GM23338 (cell line): ENCODE data around the gene SLC66A2. TPM values are rescaled to one million over a fixed set of nuclear protein-coding genes. Genes with fewer than 3 reads are reported as not detected.

Experiments
- ATAC-seq: fragments of 200-7000 bp; cut with Tn5 transposase; 3 replicates; pipeline ENCODE4 v1.9.1; 2020
- DNase-seq: peaks from one replicate; pipeline ENCODE4 v3.0.0-alpha.2; 2015; ENCODE audit warnings: low spot score
- H2AFZ ChIP-seq: fragments of 200-600 bp; sonication (generic); 2 replicates; pipeline ENCODE4 v1.8.0; 2016; ENCODE audit warnings: antibody characterized with exemption, mild to moderate bottlenecking, moderate library complexity
- H3F3A ChIP-seq: fragments of 200-600 bp; sonication (generic); replicated peaks from 2 replicates; pipeline ENCODE4 v1.8.0; 2017; ENCODE audit warnings: antibody characterized with exemption, mixed run types, low read depth
- H3K27ac ChIP-seq: fragments of 200-600 bp; sonication (generic); 2 replicates; pipeline ENCODE4 v1.6.1; 2016; ENCODE audit warnings: low read depth
- H3K27me3 ChIP-seq: fragments of 200-600 bp; sonication (generic); 2 replicates; pipeline ENCODE4 v1.8.0; 2016; ENCODE audit warnings: mild to moderate bottlenecking, mixed run types, moderate library complexity; ENCODE audit not compliant: insufficient read depth
- H3K36me3 ChIP-seq: fragments of 200-600 bp; sonication (generic); 2 replicates; pipeline ENCODE4 v1.8.0; 2016; ENCODE audit warnings: mild to moderate bottlenecking; ENCODE audit not compliant: insufficient read depth
- H3K4me1 ChIP-seq: fragments of 200-600 bp; sonication (generic); 2 replicates; pipeline ENCODE4 v1.8.0; 2016; ENCODE audit warnings: mild to moderate bottlenecking, moderate library complexity; ENCODE audit not compliant: insufficient read depth
- H3K4me2 ChIP-seq: fragments of 200-600 bp; sonication (generic); 2 replicates; pipeline ENCODE4 v1.7.1; 2017; ENCODE audit warnings: mixed run types
- H3K4me3 ChIP-seq: fragments of 200-600 bp; sonication (generic); 2 replicates; pipeline ENCODE4 v1.6.1; 2016; ENCODE audit warnings: mixed run types
- H3K79me2 ChIP-seq: fragments of 200-600 bp; sonication (generic); replicated peaks from 2 replicates; pipeline ENCODE4 v1.8.0; 2017; ENCODE audit warnings: mild to moderate bottlenecking; ENCODE audit not compliant: insufficient read depth
- H3K9me2 ChIP-seq: fragments of 200-600 bp; sonication (generic); 2 replicates; pipeline ENCODE4 v1.8.0; 2017; ENCODE audit not compliant: insufficient read depth
- H4K20me1 ChIP-seq: fragments of 200-600 bp; sonication (generic); replicated peaks from 2 replicates; pipeline ENCODE4 v1.8.0; 2017; ENCODE audit warnings: mild to moderate bottlenecking; ENCODE audit not compliant: insufficient read depth
- H3K27ac Mint-ChIP-seq: 2 replicates; pipeline ENCODE4 v1.8.0; 2020; ENCODE audit warnings: inconsistent platforms, mild to moderate bottlenecking, moderate library complexity, mixed read lengths
- H3K27me3 Mint-ChIP-seq: 3 replicates; pipeline ENCODE4 v1.8.0; 2022; ENCODE audit warnings: low read depth, mild to moderate bottlenecking, moderate library complexity, mixed read lengths, inconsistent platforms; ENCODE audit not compliant: insufficient read depth, poor library complexity
- H3K36me3 Mint-ChIP-seq: 3 replicates; pipeline ENCODE4 v1.8.0; 2021; ENCODE audit warnings: low read depth, mild to moderate bottlenecking, inconsistent platforms, moderate library complexity, mixed read lengths
- H3K4me1 Mint-ChIP-seq: 3 replicates; pipeline ENCODE4 v1.8.0; 2020; ENCODE audit warnings: mild to moderate bottlenecking, inconsistent platforms, mixed read lengths
- H3K4me3 Mint-ChIP-seq: 3 replicates; pipeline ENCODE4 v1.8.0; 2021; ENCODE audit warnings: moderate library complexity, mild to moderate bottlenecking, inconsistent platforms, mixed read lengths
- H3K9me3 Mint-ChIP-seq: 3 replicates; pipeline ENCODE4 v1.8.0; 2020; ENCODE audit warnings: moderate library complexity, mild to moderate bottlenecking, inconsistent platforms, mixed read lengths
- CREB1 ChIP-seq: fragments of 250-450 bp; sonication (Bioruptor Pico); IDR thresholded peaks from 2 replicates; pipeline ENCODE4 v1.5.0; 2020; ENCODE audit warnings: low read depth, mild to moderate bottlenecking, moderate library complexity
- EZH2 ChIP-seq: fragments of 200-600 bp; sonication (generic); IDR thresholded peaks from one replicate; pipeline ENCODE4 v1.8.0; 2017; ENCODE audit warnings: antibody characterized with exemption, mild to moderate bottlenecking, low read depth; ENCODE audit not compliant: unreplicated experiment
- EZH2phosphoT487 ChIP-seq: fragments of 200-600 bp; sonication (generic); IDR thresholded peaks from one replicate; pipeline ENCODE4 v1.8.1; 2018; ENCODE audit warnings: antibody characterized with exemption; ENCODE audit not compliant: unreplicated experiment
- JUNB ChIP-seq: IDR thresholded peaks from one replicate; pipeline ENCODE4 v1.6.1; 2016; ENCODE audit warnings: antibody characterized with exemption; ENCODE audit not compliant: unreplicated experiment
- NANOG ChIP-seq: IDR thresholded peaks from 2 replicates; pipeline ENCODE4 v1.6.1; 2016; ENCODE audit warnings: antibody characterized with exemption, borderline replicate concordance
- POLR2AphosphoS5 ChIP-seq: IDR thresholded peaks from 2 replicates; pipeline ENCODE4 v1.6.1; 2016; ENCODE audit warnings: antibody characterized with exemption, low read depth
- STAT1 ChIP-seq: IDR thresholded peaks from one replicate; pipeline ENCODE4 v1.6.1; 2016; ENCODE audit warnings: antibody characterized with exemption; ENCODE audit not compliant: unreplicated experiment
- ZNF114 ChIP-seq: fragments of 250-450 bp; sonication (Bioruptor Pico); IDR thresholded peaks from 2 replicates; pipeline ENCODE4 v1.5.0; 2020; ENCODE audit warnings: mild to moderate bottlenecking, moderate library complexity
- ZNF331 ChIP-seq: fragments of 250-450 bp; sonication (Bioruptor Pico); IDR thresholded peaks from 2 replicates; pipeline ENCODE4 v1.5.0; 2020; ENCODE audit warnings: low read depth, mild to moderate bottlenecking, moderate library complexity
- polyA plus RNA-seq: library from polyadenylated mRNA; unstranded; fragments of >200 nt; fragmentation: Nextera tagmentation; extraction: Ambion mirVana; gene quantifications from 2 replicates; pipeline ENCODE4 v1.2.1, GENCODE V29; 2016
- total RNA-seq: library from RNA; depleted of rRNA; stranded (reverse); fragments of >200 nt; shearing (Covaris generic); gene quantifications from 2 replicates; pipeline ENCODE4 v1.2.3, GENCODE V29; 2014
- TF ChIP-seq, protein P1 (sequence below): IDR thresholded peaks from one replicate; pipeline ENCODE4 v1.6.1; 2018; ENCODE audit warnings: antibody characterized with exemption; ENCODE audit not compliant: unreplicated experiment
- TF ChIP-seq, protein P2 (sequence below), 2 experiments: fragments of 200-600 bp in 1 of 2; sonication (generic) in 1 of 2; conservative IDR thresholded peaks; 2 replicates each; pipeline versions ENCODE4 v1.5.1 to v1.6.1; 2016 to 2017; ENCODE audit warnings: antibody characterized with exemption in 2 of 2, low read depth in 2 of 2, mild to moderate bottlenecking in 2 of 2, moderate library complexity in 1 of 2
- TF ChIP-seq, protein P3 (sequence below): IDR thresholded peaks from 2 replicates; pipeline ENCODE4 v1.6.1; 2016; ENCODE audit warnings: antibody characterized with exemption
- TF ChIP-seq, protein P4 (sequence below): fragments of 250-450 bp; sonication (Bioruptor Pico); IDR thresholded peaks from 2 replicates; pipeline ENCODE4 v1.5.0; 2020; ENCODE audit warnings: mild to moderate bottlenecking, moderate library complexity

Gene SLC66A2
- total and polyA plus RNA-seq, 2 experiments from 2014 or later, result 4.0 to 18.1 TPM

DNA sequence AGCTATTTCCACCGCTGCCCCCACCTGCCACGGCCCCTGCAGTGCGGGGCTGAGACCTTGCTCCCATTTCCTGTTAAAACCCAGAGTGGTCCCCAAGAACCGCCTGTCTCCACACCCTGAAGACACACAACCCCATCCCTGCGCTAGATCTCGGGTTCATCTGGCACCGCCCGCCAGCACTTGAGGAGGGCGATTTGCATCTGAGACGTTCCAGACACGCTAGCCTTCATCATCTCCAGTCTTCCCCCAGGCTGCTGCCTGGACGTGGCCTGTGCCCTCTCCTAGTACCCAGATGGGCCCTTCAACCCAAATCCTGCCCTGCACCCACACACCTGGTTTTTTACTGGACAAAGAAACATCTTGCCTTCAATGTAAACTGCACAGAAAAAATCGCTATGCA, 49.8 kb downstream of the SLC66A2 start:
- Histone ChIP-seq H3F3A (no peaks in the 10 kb centered on the region), H3K36me3 (no peaks in the 10 kb centered on the region), H3K9me2 (no peaks in the 10 kb centered on the region), H3K79me2 (no peaks in the 10 kb centered on the region), H2AFZ (no peak overlapping the region), H3K27me3 (no peaks in the 10 kb centered on the region), H3K4me2 (no peak overlapping the region), H4K20me1 (no peaks in the 10 kb centered on the region), H3K27ac (no peak overlapping the region), H3K4me3 (no peak overlapping the region), H3K4me1 (no peaks in the 10 kb centered on the region)
- H3K4me1 Mint-ChIP-seq, result no peaks in the 10 kb centered on the region
- no peak overlapping the region for H3K27ac Mint-ChIP-seq
- DNase-seq (no peak), ATAC-seq (no peak)
- H3K4me3 Mint-ChIP-seq, result no peak overlapping the region
- peaks cover 40% of the 10 kb centered on the region for H3K36me3 Mint-ChIP-seq
- peaks cover 48% of the 10 kb centered on the region for H3K9me3 Mint-ChIP-seq
- H3K27me3 Mint-ChIP-seq, result peaks cover 17% of the 10 kb centered on the region
- TF ChIP-seq STAT1, result no peak
- TF ChIP-seq ZNF331 (CRISPR knock-in tag), result no peak
- TF ChIP-seq, protein P1, sequence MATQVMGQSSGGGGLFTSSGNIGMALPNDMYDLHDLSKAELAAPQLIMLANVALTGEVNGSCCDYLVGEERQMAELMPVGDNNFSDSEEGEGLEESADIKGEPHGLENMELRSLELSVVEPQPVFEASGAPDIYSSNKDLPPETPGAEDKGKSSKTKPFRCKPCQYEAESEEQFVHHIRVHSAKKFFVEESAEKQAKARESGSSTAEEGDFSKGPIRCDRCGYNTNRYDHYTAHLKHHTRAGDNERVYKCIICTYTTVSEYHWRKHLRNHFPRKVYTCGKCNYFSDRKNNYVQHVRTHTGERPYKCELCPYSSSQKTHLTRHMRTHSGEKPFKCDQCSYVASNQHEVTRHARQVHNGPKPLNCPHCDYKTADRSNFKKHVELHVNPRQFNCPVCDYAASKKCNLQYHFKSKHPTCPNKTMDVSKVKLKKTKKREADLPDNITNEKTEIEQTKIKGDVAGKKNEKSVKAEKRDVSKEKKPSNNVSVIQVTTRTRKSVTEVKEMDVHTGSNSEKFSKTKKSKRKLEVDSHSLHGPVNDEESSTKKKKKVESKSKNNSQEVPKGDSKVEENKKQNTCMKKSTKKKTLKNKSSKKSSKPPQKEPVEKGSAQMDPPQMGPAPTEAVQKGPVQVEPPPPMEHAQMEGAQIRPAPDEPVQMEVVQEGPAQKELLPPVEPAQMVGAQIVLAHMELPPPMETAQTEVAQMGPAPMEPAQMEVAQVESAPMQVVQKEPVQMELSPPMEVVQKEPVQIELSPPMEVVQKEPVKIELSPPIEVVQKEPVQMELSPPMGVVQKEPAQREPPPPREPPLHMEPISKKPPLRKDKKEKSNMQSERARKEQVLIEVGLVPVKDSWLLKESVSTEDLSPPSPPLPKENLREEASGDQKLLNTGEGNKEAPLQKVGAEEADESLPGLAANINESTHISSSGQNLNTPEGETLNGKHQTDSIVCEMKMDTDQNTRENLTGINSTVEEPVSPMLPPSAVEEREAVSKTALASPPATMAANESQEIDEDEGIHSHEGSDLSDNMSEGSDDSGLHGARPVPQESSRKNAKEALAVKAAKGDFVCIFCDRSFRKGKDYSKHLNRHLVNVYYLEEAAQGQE, result no peak
- no peak for TF ChIP-seq NANOG
- no peak for TF ChIP-seq POLR2AphosphoS5
- no peak for TF ChIP-seq EZH2phosphoT487
- TF ChIP-seq, protein P2, sequence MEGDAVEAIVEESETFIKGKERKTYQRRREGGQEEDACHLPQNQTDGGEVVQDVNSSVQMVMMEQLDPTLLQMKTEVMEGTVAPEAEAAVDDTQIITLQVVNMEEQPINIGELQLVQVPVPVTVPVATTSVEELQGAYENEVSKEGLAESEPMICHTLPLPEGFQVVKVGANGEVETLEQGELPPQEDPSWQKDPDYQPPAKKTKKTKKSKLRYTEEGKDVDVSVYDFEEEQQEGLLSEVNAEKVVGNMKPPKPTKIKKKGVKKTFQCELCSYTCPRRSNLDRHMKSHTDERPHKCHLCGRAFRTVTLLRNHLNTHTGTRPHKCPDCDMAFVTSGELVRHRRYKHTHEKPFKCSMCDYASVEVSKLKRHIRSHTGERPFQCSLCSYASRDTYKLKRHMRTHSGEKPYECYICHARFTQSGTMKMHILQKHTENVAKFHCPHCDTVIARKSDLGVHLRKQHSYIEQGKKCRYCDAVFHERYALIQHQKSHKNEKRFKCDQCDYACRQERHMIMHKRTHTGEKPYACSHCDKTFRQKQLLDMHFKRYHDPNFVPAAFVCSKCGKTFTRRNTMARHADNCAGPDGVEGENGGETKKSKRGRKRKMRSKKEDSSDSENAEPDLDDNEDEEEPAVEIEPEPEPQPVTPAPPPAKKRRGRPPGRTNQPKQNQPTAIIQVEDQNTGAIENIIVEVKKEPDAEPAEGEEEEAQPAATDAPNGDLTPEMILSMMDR (conservative IDR thresholded peaks at IDR 0.05; ENCODE audit: low read depth in 2 of 2), result no peak
- TF ChIP-seq, protein P3, sequence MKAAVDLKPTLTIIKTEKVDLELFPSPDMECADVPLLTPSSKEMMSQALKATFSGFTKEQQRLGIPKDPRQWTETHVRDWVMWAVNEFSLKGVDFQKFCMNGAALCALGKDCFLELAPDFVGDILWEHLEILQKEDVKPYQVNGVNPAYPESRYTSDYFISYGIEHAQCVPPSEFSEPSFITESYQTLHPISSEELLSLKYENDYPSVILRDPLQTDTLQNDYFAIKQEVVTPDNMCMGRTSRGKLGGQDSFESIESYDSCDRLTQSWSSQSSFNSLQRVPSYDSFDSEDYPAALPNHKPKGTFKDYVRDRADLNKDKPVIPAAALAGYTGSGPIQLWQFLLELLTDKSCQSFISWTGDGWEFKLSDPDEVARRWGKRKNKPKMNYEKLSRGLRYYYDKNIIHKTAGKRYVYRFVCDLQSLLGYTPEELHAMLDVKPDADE, result no peak
- TF ChIP-seq JUNB, result no peak
- TF ChIP-seq EZH2, result no peak
- no peak for TF ChIP-seq CREB1 (CRISPR knock-in tag)
- TF ChIP-seq, protein P4, sequence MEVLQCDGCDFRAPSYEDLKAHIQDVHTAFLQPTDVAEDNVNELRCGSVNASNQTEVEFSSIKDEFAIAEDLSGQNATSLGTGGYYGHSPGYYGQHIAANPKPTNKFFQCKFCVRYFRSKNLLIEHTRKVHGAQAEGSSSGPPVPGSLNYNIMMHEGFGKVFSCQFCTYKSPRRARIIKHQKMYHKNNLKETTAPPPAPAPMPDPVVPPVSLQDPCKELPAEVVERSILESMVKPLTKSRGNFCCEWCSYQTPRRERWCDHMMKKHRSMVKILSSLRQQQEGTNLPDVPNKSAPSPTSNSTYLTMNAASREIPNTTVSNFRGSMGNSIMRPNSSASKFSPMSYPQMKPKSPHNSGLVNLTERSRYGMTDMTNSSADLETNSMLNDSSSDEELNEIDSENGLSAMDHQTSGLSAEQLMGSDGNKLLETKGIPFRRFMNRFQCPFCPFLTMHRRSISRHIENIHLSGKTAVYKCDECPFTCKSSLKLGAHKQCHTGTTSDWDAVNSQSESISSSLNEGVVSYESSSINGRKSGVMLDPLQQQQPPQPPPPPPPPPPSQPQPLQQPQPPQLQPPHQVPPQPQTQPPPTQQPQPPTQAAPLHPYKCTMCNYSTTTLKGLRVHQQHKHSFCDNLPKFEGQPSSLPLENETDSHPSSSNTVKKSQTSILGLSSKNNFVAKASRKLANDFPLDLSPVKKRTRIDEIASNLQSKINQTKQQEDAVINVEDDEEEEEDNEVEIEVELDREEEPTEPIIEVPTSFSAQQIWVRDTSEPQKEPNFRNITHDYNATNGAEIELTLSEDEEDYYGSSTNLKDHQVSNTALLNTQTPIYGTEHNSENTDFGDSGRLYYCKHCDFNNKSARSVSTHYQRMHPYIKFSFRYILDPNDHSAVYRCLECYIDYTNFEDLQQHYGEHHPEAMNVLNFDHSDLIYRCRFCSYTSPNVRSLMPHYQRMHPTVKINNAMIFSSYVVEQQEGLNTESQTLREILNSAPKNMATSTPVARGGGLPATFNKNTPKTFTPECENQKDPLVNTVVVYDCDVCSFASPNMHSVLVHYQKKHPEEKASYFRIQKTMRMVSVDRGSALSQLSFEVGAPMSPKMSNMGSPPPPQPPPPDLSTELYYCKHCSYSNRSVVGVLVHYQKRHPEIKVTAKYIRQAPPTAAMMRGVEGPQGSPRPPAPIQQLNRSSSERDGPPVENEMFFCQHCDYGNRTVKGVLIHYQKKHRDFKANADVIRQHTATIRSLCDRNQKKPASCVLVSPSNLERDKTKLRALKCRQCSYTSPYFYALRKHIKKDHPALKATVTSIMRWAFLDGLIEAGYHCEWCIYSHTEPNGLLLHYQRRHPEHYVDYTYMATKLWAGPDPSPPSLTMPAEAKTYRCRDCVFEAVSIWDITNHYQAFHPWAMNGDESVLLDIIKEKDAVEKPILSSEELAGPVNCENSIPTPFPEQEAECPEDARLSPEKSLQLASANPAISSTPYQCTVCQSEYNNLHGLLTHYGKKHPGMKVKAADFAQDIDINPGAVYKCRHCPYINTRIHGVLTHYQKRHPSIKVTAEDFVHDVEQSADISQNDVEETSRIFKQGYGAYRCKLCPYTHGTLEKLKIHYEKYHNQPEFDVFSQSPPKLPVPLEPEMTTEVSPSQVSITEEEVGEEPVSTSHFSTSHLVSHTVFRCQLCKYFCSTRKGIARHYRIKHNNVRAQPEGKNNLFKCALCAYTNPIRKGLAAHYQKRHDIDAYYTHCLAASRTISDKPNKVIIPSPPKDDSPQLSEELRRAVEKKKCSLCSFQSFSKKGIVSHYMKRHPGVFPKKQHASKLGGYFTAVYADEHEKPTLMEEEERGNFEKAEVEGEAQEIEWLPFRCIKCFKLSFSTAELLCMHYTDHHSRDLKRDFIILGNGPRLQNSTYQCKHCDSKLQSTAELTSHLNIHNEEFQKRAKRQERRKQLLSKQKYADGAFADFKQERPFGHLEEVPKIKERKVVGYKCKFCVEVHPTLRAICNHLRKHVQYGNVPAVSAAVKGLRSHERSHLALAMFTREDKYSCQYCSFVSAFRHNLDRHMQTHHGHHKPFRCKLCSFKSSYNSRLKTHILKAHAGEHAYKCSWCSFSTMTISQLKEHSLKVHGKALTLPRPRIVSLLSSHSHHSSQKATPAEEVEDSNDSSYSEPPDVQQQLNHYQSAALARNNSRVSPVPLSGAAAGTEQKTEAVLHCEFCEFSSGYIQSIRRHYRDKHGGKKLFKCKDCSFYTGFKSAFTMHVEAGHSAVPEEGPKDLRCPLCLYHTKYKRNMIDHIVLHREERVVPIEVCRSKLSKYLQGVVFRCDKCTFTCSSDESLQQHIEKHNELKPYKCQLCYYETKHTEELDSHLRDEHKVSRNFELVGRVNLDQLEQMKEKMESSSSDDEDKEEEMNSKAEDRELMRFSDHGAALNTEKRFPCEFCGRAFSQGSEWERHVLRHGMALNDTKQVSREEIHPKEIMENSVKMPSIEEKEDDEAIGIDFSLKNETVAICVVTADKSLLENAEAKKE, result no peak
- no peak for TF ChIP-seq ZNF114
